GM12892 (cell line): ENCODE measurements around the gene PARVG.
A peak's percentile ranks its signal among the peaks of the same experiment; 100 is the strongest.

Source experiments
- DNase-seq: peaks from one replicate; pipeline ENCODE4 v3.0.0; 2011; ENCODE audit not compliant: insufficient read length
- FAIRE-seq: peaks from 2 replicates; lab custom pipeline; 2011; peaks lifted over from hg19 to GRCh38; lab: Jason Lieb, UNC
- POLR2A ChIP-seq: IDR thresholded peaks from 2 replicates; pipeline ENCODE4 v1.6.1; 2011; ENCODE audit warnings: low read depth, low read length, control low read depth
- POLR2AphosphoS5 ChIP-seq: IDR thresholded peaks from 2 replicates; pipeline ENCODE4 v1.6.1; 2011; ENCODE audit warnings: low read depth, low read length, control low read depth
- TAF1 ChIP-seq: IDR thresholded peaks from 2 replicates; pipeline ENCODE4 v1.6.1; 2011; ENCODE audit warnings: low read depth, mild to moderate bottlenecking, control low read depth, low read length, borderline replicate concordance

Gene PARVG

DNA sequence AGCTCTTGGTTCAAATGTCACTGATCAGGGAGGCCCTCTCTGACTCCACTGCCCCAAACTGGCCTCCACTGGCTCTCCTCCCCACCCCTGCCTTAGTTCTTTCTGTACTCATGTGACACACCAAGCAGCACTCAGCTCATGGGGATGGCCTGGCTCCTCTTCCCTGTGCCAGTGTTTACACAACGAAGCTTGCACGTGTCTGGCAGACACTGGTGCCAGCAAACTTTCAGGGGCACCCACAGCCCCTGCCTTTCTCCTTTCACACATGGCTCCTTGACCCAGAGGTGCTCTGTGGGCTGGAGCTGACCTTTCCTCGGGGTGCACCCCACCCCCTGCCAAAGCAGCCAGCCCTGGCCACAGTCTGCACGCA, 37.6 kb upstream of the PARVG start:
- FAIRE-seq (no peak), DNase-seq (no peak)
- TF ChIP-seq TAF1 (no peak), POLR2AphosphoS5 (no peak), POLR2A (no peak)

DNA sequence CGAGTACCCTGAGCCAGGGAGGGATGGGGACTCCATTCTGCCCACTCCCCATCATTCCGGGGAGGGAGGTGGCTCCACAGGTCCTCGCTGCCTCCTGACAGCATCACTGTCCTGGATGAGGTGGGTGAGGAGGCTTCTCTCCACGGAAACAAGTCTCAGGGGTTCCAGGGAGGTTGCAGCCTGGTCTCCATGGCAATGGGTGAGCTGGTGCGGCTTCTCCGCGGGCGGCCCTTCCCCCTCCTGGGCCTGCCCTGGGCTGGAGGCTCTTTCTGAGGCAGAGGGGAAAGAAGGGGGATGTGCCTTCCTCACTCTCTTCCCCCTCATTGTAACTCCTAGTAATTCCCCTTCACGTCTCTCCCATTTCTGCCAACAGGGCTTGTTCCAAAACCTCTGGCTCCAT, 37.1 kb upstream of the PARVG start:
- TF ChIP-seq POLR2AphosphoS5 = no peak
- DNase-seq (no peak), FAIRE-seq (no peak)

DNA sequence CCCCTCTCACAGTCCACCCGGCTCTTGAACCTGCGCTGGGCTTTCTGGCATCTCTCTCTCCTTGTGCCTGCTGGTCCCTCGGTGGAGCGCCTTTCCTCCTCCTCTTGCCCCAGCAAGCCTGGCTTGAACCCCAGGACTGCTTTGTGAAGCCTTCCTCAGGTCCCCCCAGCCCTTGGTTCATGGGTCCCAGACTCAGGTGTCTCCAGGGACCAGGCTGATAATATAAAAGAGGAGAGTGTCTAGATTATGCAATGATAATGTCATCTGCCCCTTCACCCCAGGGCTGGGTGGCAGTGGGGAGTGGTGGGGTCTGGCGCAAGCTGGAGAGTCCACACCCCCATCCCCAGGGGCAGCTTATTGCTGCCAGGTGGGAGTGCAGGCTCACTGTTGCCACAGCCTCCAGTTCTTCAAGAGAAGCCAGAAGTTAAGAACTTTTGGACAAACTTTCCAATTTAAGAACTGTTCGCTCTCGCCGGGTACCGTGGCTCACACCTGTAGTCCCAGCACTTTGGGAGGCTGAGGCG, 36.6 kb upstream of the PARVG start:
- no peak for FAIRE-seq
- no peak for DNase-seq
- TF ChIP-seq POLR2AphosphoS5 (no peak), POLR2A (no peak), TAF1 (no peak)

DNA sequence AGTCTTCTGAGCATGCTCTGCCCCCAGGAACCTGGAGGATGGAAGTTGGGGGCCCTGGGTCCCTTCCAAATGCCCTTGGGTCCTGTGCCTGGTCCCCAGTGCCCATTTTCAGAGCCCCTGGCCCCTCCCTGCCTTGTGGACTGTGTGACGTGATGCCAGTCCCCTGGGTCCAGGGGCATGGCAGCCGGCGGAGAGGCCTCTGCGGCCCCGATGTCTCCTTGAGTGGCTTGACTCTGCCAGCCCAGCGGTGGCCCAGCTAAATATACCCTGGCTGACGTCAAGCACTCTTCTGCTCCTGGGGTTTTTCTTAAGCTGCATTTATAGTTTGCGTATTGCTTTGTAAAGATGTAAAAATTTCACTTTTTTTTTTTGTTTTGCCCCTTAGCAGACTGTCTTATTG, 35.2 kb upstream of the PARVG start:
- FAIRE-seq = no peak
- TF ChIP-seq TAF1 = no peak
- TF ChIP-seq POLR2AphosphoS5 = no peak
- TF ChIP-seq POLR2A = no peak
- no peak for DNase-seq

DNA sequence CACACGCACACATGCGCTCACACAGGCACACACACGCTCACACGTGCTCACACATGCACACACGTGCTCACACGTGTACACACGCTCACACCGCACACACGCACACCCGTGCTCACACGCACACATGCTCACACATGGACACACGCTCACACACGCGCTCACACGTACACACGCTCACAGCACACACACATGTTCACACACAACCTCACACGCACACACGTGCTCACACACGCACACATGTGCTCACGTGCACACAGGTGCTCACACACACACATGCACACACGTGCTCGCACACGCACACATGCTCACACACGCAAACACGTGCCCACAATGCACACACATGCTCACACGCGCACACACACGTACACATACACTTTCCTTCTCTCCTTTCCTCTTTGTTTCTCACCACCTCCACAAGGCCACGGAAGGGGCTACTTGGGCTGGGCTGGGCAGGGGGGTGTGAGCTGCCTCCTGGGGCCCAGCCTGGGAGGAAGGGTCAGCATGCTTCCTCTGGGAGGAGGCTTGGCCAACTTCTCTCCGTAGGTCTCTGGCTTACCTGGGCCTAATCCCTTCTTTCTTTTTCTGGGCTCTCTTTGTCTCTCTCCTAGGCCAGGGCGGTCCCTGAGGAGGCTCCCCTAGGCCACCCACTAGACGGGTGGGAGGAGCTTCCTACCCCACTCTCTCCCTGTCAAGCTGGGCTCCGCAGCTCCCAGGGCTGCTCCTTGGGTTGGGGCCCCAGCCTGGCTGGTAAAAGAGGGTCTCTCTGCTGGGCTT, 34.5 kb upstream of the PARVG start:
- TF ChIP-seq POLR2A (no peak; the same call in 1 of the 2 replicates), POLR2AphosphoS5 (peak; percentile 90)
- no peak for FAIRE-seq
- DNase-seq = no peak

DNA sequence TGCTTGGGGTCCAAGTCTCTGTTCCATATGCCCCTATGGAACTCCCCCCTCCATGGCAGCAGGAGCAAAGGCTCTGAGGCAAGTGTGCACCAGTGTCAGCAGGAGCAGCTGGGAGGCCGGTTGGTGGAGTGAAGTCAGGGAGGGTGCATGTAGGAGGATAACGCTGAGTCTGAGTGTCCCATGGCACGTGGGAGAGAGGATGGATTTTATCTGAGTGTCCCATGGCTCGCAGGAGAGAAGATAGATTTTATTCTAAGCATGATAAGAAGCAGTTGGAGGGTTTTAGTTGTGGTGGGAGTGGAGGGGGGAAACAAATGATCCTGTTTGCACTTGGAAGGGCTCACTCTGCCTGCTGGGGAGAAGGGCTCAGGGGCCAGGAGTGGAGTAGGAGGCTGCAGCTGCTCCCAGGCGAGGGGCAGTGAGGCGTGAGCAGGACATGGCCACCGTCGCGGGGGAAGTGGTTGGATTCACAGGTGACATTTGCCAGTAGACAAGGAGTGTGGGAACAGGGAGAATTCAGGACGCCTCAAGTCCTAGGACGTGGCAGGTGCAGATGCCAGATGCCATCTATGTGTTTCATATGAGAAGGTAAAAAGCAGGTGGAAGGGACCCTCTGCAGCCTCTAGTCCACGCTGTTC, 33.6 kb upstream of the PARVG start:
- TF ChIP-seq POLR2AphosphoS5 (no peak), TAF1 (no peak), POLR2A (no peak)
- no peak for DNase-seq

DNA sequence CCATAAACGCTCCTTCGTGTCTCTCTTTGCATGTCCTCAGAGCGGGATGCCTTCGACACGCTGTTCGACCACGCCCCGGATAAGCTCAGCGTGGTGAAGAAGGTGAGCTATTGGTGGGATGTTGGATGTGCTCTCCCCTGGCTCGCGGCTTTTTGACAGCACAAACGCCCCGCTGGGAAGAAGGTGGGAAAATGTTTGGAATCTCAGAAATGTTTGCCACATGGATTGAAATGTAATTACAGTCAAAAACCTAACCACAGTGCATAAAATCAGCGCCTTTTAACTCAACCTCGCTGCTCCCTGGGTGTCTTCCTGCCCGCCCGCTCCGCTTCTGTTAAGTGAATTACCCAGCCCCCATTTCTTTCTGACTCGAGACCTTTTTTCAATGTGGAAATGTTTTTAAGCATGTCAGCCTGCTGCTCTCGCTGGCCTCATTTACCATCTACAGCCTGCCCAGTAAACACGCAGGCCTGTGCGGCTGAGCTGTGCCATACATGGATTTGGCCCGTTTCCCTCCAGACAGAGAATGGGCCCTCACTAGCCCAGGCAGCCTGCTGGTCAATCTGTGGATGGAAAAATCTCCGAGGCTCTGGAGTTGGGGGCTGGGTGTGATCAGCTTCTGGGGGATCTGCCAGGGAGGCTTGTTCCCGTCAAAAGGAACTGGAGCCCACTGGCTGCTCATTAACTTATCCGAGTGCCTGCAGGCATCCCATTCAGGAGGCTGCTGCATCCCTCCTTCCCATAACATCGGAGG, 32.7 kb upstream of the PARVG start:
- TF ChIP-seq POLR2AphosphoS5 (no peak), POLR2A (no peak), TAF1 (no peak)
- FAIRE-seq = no peak
- DNase-seq = no peak

More for the DNA sequence above, 33.6 kb upstream of the PARVG start:
- no peak for FAIRE-seq

DNA sequence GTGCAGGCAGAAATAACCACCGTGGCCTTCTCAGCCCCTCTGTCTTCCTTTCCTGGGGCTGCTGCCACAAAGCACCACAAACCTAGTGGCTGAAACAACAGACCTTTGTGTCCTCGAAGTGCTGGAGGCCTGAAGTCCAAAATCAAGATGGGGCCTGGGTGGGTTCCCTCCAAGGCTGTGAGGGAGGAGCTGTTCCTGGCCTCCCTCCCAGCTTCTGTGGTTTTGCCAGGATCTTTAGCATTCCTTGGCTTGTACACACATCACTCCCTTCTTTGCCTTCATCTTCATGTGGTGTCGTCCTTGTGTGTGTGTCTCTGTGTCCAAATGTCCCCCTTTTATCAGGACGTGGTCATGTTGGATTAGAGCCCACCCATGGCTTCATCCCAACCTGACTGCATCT, 29.0 kb upstream of the PARVG start:
- TF ChIP-seq POLR2AphosphoS5 (no peak), TAF1 (no peak)
- DNase-seq (no peak), FAIRE-seq (no peak)

DNA sequence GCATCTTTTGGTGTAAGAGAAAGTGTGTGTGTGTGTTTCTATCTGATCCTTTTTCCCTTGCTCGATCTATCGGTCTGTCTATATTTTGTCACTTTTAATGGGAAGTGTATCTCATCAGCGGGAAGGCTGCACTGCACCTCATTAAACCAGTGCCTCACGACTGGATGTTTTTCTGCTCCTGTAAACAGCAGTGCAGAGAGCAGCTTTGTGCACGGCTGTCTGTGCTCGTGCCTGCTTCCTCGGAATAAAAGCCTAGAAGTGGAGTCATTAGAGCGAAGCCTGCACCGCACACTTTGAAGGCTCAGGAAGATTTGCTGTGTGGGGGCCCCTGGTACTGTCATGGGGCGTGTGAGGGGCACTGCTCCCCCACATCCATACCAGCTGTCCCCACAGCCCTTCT, 27.0 kb upstream of the PARVG start:
- FAIRE-seq (no peak), DNase-seq (no peak)
- TF ChIP-seq TAF1 (no peak), POLR2A (no peak), POLR2AphosphoS5 (no peak)

DNA sequence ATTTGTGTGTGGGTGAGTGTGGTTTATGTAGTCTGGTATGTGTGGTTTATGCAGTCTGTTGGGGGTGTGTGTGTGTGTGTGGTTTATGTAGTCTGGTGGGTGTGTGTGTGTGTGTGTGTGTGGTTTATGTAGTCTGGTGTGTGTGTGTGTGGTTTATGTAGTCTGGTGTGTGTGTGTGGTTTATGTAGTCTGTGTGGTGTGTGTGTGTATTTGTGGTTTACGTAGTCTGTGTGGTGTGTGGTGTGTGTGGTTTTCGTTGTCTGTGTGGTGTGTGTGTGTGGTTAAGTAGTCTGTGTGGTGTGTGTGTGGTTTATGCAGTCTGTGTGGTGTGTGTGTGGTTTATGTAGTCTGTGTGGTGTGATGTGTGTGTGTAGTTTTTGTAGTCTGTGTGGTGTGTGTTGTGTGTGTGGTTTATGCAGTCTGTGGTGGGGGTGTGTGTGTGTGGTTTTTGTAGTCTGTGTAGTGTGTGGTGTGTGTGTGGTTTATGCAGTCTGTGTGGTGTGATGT, 26.2 kb upstream of the PARVG start:
- no peak for DNase-seq
- TF ChIP-seq TAF1 (no peak), POLR2AphosphoS5 (0 out of 2 replicates have a peak, but pooled peaks have one; percentile 22), POLR2A (0 out of 2 replicates have a peak, but pooled peaks have one; percentile 17)
- peak; percentile 71 for FAIRE-seq

DNA sequence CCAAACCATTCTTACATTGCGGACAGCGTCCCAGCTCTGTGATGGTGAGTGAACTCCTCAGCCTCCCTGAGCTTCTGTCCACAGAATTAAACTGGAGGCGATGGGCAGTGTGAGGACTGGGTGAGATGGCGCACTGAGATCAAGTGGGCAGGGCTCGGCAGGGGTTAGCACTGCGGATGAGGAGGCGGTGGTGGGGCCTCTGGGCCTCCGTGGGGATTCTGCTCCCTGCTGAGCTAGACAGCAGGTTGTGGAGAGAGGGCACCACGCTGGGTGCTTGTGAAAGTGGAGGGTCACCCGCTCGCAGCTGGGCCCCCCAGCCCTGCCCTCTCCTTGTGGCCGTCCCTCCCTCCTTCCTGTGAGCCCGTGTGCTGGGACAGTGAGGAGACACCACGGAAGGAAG, 25.6 kb upstream of the PARVG start:
- TF ChIP-seq POLR2A (no peak), TAF1 (no peak), POLR2AphosphoS5 (no peak)
- FAIRE-seq = no peak
- DNase-seq = no peak

DNA sequence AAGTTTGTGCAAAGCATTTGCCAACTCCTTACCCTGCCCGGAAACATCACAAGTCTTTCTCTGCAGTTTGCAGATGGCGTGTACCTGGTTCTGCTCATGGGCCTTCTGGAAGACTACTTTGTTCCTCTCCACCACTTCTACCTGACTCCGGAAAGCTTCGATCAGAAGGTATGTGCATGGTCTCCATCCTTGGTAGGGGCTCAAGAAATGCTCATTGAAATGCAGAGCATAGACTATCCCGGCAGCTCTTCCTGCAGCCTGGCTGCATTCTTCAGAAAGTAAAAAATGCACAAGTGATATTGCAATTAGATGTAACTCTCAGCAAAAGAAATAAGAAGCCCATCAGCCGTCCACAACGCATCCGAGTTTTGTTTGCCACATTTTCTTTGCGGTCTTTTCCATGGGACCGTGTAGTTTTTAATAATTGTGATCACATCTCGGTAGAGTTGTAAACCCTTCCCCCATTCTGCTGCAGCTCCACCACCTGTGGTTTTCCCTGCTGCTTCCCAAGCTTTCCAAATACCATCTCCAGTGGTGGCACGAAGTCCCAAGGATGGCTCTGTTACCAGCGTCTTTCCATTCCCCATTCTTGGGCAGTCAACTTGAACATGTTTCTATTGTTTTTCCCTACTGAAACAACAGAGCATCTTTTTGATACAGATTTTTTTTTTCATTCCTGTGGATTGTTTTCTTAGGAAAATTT, 22.7 kb upstream of the PARVG start:
- FAIRE-seq (no peak), DNase-seq (no peak)
- TF ChIP-seq POLR2A (no peak), TAF1 (no peak)

DNA sequence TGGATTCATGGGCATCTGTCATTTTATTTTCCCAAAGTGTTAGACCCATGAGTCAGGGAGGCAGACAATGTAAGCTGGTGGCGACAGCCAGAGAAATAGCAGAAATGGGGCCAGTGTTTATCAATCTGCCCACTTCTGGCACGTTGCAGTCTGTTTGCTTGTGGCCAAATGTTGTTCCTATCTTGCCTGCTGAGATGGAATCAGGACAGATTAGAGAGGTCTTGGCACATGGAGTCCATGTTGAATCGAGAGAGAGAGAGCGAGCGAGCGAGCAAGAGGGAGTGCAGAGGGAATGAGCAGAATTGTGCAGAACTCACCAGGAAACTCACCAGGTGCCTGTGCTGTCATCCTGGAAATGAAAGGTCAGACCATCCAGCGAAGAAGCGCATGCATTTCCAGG, 21.9 kb upstream of the PARVG start:
- FAIRE-seq (no peak), DNase-seq (no peak)
- TF ChIP-seq TAF1 (no peak), POLR2AphosphoS5 (no peak), POLR2A (no peak)
